GM12891 (cell line): ENCODE data around the gene HOXA6.

Experiments
- DNase-seq: peaks from one replicate; pipeline ENCODE4 v3.0.0; 2011; ENCODE audit warnings: low spot score; ENCODE audit not compliant: insufficient read length
- FAIRE-seq: peaks from 2 replicates; lab custom pipeline; 2011; peaks lifted over from hg19 to GRCh38; lab: Jason Lieb, UNC
- PAX5 ChIP-seq: IDR thresholded peaks from 2 replicates; pipeline ENCODE4 v1.6.1; 2011; ENCODE audit warnings: low read length, moderate library complexity, mild to moderate bottlenecking; ENCODE audit not compliant: insufficient read depth, severe bottlenecking
- POLR2A ChIP-seq: IDR thresholded peaks from 2 replicates; pipeline ENCODE4 v1.6.1; 2011; ENCODE audit warnings: low read depth, low read length, control low read depth
- POLR2AphosphoS5 ChIP-seq: IDR thresholded peaks from 2 replicates; pipeline ENCODE4 v1.6.1; 2011; ENCODE audit warnings: low read depth, low read length, control low read depth
- POU2F2 ChIP-seq: IDR thresholded peaks from 2 replicates; pipeline ENCODE4 v1.6.1; 2011; ENCODE audit warnings: low read depth, mild to moderate bottlenecking, control low read depth, low read length, moderate library complexity
- SPI1 ChIP-seq: IDR thresholded peaks from 2 replicates; pipeline ENCODE4 v1.6.1; 2011; ENCODE audit warnings: low read depth, low read length, control low read depth
- TAF1 ChIP-seq: IDR thresholded peaks from 2 replicates; pipeline ENCODE4 v1.6.1; 2011; ENCODE audit warnings: low read depth, low read length, control low read depth

HOXA6 gene

GRCh38 chr7:27122077-27122910, 25.3 kb downstream of the HOXA6 start:
- DNase-seq (no peak), FAIRE-seq (no peak)
- TF ChIP-seq SPI1 (no peak), POLR2A (no peak), POLR2AphosphoS5 (no peak), POU2F2 (no peak), PAX5 (no peak), TAF1 (no peak)

- FAIRE-seq (no peak), DNase-seq (no peak)
- TF ChIP-seq PAX5 (no peak), TAF1 (no peak), POU2F2 (no peak), SPI1 (no peak), POLR2A (no peak), POLR2AphosphoS5 (no peak)
Measured at GRCh38 chr7:27121684-27122076, 25.9 kb downstream of the HOXA6 start.

GRCh38 chr7:27119412-27119911, 28.1 kb downstream of the HOXA6 start:
- TF ChIP-seq POLR2A (no peak), TAF1 (no peak), POU2F2 (no peak), SPI1 (no peak), PAX5 (no peak), POLR2AphosphoS5 (no peak)
- FAIRE-seq = no peak

GRCh38 chr7:27118580-27118979, 29.0 kb downstream of the HOXA6 start:
- FAIRE-seq = no peak
- TF ChIP-seq PAX5 (no peak), SPI1 (no peak), POLR2A (no peak), POU2F2 (no peak), TAF1 (no peak), POLR2AphosphoS5 (no peak)

More at GRCh38 chr7:27119412-27119911, 28.1 kb downstream of the HOXA6 start:
- DNase-seq = no peak

DNA sequence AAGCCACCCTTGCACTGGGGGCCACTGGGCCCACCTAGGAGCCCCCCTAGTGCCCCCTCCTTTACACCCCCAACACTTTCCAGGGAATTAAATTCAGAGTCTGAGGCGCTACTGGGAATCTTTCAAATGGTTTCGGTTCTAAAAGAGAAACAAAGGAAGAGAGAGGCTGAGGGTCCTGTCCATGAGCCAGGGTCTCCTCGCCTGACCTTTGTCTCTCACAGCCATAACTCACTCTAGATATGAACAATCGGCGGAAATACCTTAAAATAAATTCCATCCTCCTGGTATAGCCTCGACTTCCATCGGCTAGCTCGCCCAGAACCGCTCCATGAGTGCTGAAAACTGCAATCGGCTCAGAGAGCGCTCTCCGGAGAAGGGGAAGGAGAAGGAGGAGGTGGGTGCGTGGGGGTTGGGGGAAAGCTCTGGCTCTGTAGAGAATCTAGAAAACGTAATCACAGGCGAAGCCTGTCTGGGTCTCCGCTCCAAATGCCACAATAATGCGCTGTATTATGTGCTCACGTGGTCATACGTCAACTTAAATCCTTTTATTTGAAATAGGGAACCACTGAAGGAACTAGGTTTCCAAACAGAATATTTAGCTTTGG, 29.6 kb downstream of the HOXA6 start:
- no peak for DNase-seq
- no peak for FAIRE-seq

More at GRCh38 chr7:27118580-27118979, 29.0 kb downstream of the HOXA6 start:
- DNase-seq = no peak

DNA sequence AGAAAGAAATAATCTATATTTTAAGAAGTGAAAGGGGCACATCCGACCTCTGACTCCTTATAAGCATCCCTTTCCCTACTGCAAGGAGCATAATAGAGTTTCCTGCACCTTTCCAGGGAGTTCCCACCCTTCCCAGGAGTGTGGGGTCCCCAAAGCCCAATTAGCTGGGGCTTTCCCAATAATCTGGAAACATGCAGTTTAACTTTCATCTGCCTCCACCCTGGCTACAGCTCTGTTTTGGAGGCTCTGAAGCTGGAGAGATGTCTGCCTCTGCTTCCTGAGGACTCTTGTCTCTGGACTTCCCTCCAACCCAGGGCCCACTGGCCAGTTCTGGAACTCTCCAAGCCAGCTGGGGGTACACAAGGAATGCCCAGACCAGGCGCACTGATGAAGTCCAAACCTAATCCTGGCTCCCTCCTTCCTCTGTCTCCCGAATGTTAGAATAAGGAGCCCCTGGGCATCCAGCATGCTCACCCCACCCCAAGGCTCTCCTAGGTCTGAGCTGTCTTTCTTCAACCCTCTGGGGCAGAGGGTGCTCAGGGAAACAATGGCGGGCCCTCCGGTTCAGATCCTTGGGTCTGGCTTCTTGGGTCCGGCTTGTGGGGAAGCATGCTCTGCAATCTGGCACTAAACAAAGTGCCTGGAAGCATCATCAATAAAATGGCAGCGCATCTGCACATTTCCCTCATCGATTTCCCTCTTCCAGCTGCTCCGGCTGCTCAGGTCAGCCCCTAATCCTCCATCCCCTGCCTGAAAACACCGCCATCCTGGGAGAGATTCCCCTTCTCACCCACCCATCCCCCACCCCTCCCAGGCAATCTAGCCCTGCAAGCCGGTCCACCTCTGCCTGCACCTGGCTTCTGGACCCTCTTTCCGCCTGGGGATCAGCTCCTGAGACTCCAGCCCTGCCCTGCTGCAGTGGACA, 30.4 kb downstream of the HOXA6 start:
- FAIRE-seq (no peak), DNase-seq (no peak)
- TF ChIP-seq TAF1 (no peak), POLR2AphosphoS5 (no peak), PAX5 (no peak), SPI1 (no peak), POLR2A (no peak), POU2F2 (no peak)

More for the DNA sequence above, 29.6 kb downstream of the HOXA6 start:
- TF ChIP-seq SPI1 = no peak
- no peak for TF ChIP-seq POLR2A

DNA sequence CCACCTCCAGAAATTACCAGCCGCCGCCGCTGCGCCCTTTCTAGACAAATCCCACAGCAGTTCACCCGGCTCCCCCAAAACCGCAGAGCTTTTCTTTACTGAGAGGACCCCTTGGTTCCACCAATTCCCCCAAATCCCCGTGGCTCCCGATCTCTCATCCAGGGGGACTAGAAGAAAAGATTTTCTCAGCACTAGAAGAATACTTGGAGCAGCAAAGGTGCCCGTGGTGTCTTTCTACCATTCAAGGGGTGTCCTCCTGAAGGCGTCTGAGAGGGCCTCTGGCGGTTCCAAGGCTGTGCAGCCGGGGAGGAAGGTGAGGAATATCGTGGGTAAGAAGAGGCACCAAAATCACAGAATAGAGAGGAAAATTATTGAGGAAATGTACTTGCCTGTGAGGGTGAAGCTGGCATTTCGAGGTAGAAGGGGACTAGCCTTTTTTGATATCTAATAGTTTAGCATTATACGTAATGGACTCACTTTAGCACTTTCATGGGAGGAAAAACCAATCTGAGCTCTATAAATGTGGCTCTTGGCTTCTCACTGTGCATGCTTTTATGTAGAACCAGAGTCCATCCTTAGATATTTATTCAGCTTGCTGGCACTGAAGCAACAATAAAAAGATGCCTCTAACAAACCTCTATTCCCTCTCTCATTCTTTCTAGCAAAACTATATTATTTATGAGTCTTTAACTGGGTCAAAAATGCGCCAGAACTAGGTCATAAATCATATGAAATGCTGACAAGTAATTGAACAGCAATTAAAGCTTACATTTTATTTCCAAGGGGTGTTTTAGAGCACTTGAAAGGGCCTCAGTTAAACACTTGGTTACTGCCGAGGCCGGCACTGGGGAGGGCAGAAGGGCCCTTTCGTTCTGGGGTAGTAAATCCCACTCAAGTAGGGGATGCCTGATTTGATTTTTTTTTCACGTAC, 31.3 kb downstream of the HOXA6 start:
- no peak for DNase-seq
- no peak for FAIRE-seq
- TF ChIP-seq SPI1 (no peak), PAX5 (no peak), POLR2A (no peak), TAF1 (no peak), POU2F2 (no peak), POLR2AphosphoS5 (no peak)
